HG03139 (cell line): ENCODE measurements around the gene CELF2.

Source experiments
- ATAC-seq: cut with Tn5 transposase; IDR thresholded peaks from one replicate; pipeline ENCODE4 v1.9.1; 2021; ENCODE audit not compliant: unreplicated experiment

The CELF2 gene

GRCh38 chr10:11262494-11263345 lies 245.0 kb downstream of the CELF2 start:
- no peak for ATAC-seq

DNA sequence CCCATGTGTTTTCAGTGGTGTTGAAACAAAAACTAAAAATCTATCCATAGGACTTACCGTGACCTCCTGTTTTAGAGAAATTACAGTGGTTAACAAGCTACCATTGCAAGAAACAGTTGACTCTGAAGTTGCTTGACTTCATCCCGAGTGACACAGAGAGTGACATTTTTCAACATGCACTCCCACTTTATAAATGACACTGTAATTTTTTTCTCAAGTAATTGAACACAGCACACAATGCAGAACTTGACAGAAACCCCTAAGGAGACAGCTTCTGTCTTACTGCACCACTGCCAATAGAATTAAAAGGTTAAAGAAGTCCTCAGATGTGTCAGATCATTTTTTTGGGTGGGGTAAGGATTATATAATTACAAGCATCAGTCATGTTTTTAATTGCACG lies 246.1 kb downstream of the CELF2 start:
- no peak for ATAC-seq

- ATAC-seq: no peak
These were observed 246.8 kb downstream of the CELF2 start for GRCh38 chr10:11264296-11265048.

GRCh38 chr10:11265484-11265883 lies 247.8 kb downstream of the CELF2 start:
- ATAC-seq: no peak

GRCh38 chr10:11266426-11266825 lies 248.8 kb downstream of the CELF2 start:
- no peak for ATAC-seq

- no peak for ATAC-seq
These were observed 252.6 kb downstream of the CELF2 start for GRCh38 chr10:11270135-11270857.

DNA sequence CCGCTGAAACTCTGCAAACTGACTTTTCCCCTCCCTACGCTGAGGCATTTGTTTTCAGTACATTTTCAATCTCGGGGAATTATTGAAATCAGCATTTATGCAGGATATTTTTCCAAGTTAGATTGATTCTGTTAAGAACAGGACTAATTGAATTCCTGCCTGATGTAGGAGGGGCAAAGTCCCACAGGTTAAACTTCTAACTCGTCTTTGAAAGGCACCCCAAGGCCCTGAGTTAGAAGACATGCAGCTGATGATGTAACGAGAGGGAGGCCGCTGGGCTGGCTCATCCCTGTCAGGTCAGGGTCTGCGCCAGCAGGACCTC lies 253.1 kb downstream of the CELF2 start:
- ATAC-seq: no peak

GRCh38 chr10:11272915-11273389 lies 255.3 kb downstream of the CELF2 start:
- no peak for ATAC-seq

GRCh38 chr10:11274452-11274851 lies 256.8 kb downstream of the CELF2 start:
- no peak for ATAC-seq

DNA sequence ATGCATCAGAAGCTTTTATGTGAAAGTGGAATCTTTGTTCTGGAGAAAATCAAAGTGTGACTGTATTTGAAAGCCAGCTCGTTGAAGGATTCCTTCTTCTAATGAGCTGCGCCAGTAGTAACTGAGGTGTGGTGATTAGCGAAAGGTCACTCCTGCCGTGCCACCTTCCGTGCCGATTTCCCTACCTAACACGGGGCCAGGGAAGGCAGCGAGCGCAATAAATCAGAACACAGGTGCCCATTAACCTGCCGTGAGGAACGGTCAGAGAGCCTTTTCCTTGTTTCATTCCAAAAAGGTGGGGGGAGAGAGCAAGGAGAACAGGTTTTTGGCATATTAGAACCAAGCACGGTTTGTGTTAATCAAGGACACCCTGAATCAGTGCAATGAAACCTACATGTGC lies 258.0 kb downstream of the CELF2 start:
- no peak for ATAC-seq

DNA sequence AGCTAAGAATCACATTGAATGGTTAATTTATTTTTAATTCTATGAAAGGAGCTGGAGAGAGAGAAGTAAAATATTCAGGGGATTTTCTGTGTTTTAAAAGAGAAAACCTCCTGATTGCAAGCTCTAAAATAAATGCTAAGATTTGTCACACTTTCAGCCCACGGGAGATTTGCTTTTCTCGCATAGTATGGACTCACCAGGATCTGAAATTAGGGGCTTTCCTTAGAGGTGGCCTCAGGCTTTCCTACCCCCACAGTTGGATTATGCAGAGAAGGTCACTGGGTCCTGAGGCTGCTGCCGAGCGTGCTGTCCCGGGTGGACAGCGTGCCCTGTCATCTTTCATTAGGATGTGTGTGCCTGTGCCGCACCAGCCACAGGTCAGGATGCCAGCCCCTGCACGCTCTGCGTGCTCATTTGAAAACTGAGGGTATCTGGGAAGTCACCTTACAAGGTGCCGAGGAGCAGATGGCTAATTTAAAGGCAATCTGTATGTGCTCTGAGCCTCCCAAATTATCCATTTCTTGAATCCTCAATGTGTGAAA lies 258.8 kb downstream of the CELF2 start:
- ATAC-seq: no peak

- ATAC-seq: no peak
These were observed 261.6 kb downstream of the CELF2 start for GRCh38 chr10:11279314-11279713.

DNA sequence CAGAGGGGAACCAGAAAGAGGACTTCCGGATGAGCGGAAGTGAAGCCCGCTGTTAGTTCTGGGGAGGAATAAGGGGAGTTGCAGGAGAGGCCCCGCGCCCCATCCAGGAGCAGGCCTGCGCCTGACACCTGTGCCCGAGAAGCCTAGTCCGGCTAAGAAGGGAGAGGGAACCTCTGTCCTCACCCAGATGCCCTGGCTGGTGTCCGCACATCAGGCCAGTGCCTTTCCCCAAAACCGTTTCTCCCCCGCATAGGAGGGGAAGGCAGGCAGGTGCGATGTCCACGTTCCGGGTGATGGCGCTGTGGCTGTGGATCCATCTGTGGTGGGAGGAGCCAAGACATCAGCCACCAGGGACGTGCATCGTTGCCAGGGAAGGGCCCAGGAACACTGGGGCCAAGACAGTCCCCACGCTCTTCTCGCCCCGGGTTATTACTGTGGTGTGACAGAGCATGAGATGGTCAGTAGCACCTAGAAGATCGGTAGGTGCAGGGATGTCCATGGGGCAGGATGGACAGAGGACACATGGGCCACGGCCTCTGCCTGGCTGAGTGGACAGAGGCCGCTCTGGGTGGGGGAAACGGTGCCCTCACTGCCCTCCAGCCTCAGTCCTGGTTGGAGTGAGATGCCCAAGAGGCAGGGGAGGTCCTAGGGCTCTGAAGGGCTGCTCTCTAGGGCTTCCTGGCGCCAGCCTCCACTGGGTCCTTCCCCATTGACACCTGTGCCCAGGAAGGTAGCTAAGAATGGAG lies 262.7 kb downstream of the CELF2 start:
- ATAC-seq: no peak

GRCh38 chr10:11282156-11282555 lies 264.5 kb downstream of the CELF2 start:
- no peak for ATAC-seq

DNA sequence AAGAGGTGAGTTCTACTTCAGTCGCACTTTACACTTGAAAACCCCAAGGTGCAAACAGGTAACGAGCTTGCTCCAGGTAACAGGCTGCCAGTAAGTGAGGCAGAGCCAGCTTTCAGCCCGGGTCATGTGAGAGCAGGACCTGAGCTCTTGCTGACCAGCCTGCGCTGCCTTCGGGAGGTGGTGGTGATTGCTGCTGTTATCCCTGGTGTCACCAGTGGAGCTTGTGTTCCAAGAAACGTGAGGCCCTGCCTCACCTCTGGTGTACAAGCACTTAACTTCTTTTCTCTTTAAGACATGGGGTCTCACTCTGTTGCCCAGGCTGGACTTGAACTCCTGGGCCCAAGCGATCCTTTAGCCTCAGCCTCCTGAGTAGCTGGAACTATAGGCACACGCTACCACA lies 265.0 kb downstream of the CELF2 start:
- no peak for ATAC-seq

- no peak for ATAC-seq
These were observed 266.8 kb downstream of the CELF2 start for GRCh38 chr10:11284291-11285085.

- no peak for ATAC-seq
These were observed 267.5 kb downstream of the CELF2 start for GRCh38 chr10:11285171-11285570.

GRCh38 chr10:11286261-11286852 lies 268.7 kb downstream of the CELF2 start:
- peak; percentile 73 for ATAC-seq

GRCh38 chr10:11288302-11288701 lies 270.6 kb downstream of the CELF2 start:
- no peak for ATAC-seq
